Lower lobe of right lung (tissue), 2 donors: ENCODE data around the gene DNAJA2. TPM values are rescaled to one million over a fixed set of nuclear protein-coding genes. Genes with fewer than 3 reads are reported as not detected.

Experiments
- ATAC-seq, 2 donors: fragments of 200-7000 bp; cut with Tn5 transposase; one replicate each; pipeline ENCODE4 v1.9.1; 2020 to 2022; ENCODE audit warnings: mild to moderate bottlenecking in 2 of 2, moderate library complexity in 2 of 2
- DNase-seq: peaks from one replicate; pipeline ENCODE4 v3.0.0-alpha.2; 2020
- H3K27ac ChIP-seq: fragments of 200-600 bp; one replicate; pipeline ENCODE4 v1.8.0; 2022
- H3K27me3 ChIP-seq: fragments of 200-600 bp; one replicate; pipeline ENCODE4 v1.8.0; 2022; ENCODE audit warnings: low read depth
- H3K36me3 ChIP-seq: fragments of 200-600 bp; one replicate; pipeline ENCODE4 v1.8.0; 2022; ENCODE audit warnings: mild to moderate bottlenecking
- H3K4me1 ChIP-seq: fragments of 200-600 bp; one replicate; pipeline ENCODE4 v1.8.0; 2022
- H3K4me3 ChIP-seq: fragments of 200-600 bp; one replicate; pipeline ENCODE4 v1.8.0; 2022; ENCODE audit warnings: mild to moderate bottlenecking
- H3K9me3 ChIP-seq: fragments of 200-600 bp; one replicate; pipeline ENCODE4 v1.8.0; 2022
- intact Hi-C: fragments of 100-400 bp; cut with DNase I; formaldehyde crosslinking; loops from one replicate; pipeline ENCODE4 v1.11.0; 2022
- total RNA-seq: library from RNA; stranded (reverse); fragmentation: NEBNext Ultra II Directional; extraction: Animal tissue kit (Norgen Biotek cat#: 25700); gene quantifications from one replicate; pipeline ENCODE4 v1.2.1, GENCODE V29; 2021
- TF ChIP-seq, protein P1 (sequence below): fragments of 200-600 bp; IDR thresholded peaks from one replicate; pipeline ENCODE4 v1.8.0; 2022; ENCODE audit warnings: antibody characterized with exemption, mild to moderate bottlenecking
- donor health status: DM: no; HTN: yes; CAD: no; lungs with severe emphysema.

The DNAJA2 gene
- total RNA-seq, 1 donor from 2014 or later, result 53.1 TPM

DNA sequence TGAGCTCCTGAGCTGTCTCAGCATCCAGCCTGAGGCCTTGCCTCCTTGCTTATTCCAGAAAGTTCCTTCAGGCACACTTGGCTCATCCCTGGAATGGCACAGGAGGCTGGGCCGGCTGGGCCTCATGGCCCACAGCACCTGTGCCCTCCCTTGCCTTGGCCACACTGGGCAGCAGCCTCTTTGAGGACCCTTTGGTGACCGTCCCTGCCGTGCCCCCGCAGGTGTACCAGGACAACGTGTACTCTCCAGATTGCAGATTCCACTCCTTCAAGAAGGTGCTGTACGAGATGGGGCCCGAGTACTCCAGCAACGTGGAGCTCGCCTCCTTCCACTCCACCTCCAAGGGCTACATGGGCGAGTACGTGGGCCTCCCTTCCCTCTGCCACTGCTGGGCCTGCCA is 55.1 kb downstream of the DNAJA2 start:
- Histone ChIP-seq H3K4me1 (no peaks in the 10 kb centered on the region), H3K36me3 (peaks cover 3% of the 10 kb centered on the region), H3K9me3 (no peaks in the 10 kb centered on the region), H3K27me3 (no peaks in the 10 kb centered on the region), H3K27ac (no peak overlapping the region), H3K4me3 (no peak overlapping the region)
- TF ChIP-seq, protein P1, sequence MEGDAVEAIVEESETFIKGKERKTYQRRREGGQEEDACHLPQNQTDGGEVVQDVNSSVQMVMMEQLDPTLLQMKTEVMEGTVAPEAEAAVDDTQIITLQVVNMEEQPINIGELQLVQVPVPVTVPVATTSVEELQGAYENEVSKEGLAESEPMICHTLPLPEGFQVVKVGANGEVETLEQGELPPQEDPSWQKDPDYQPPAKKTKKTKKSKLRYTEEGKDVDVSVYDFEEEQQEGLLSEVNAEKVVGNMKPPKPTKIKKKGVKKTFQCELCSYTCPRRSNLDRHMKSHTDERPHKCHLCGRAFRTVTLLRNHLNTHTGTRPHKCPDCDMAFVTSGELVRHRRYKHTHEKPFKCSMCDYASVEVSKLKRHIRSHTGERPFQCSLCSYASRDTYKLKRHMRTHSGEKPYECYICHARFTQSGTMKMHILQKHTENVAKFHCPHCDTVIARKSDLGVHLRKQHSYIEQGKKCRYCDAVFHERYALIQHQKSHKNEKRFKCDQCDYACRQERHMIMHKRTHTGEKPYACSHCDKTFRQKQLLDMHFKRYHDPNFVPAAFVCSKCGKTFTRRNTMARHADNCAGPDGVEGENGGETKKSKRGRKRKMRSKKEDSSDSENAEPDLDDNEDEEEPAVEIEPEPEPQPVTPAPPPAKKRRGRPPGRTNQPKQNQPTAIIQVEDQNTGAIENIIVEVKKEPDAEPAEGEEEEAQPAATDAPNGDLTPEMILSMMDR, result no peak
- intact Hi-C loops, result no loop called here
- ATAC-seq (no peak), DNase-seq (no peak)

DNA sequence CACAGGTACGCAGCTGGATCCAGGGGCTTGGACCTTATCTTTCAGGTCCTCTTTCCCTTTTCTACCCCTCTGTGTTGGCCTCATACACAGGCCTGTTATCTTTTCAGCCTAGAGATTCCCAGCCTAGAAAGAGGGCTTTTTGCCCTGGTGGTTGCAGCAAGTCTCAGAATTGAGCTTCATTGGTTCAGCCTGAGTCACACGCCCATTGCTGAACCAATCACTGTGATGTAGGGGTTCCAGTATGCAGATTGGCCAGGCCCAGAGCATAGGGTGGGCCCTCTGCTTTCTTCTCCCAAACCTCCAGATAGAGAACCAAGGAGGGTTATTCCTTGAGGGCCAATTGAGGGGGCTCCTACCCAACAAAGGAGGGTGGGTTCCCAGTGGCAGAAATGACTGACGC is 56.5 kb downstream of the DNAJA2 start:
- H3K27me3 ChIP-seq, result no peaks in the 10 kb centered on the region
- no peak for ATAC-seq
- H3K4me1 ChIP-seq, result no peaks in the 10 kb centered on the region
- intact Hi-C loops, result no loop called here
- no peak overlapping the region for H3K27ac ChIP-seq
- no peaks in the 10 kb centered on the region for H3K36me3 ChIP-seq
- H3K4me3 ChIP-seq, result no peak overlapping the region
- H3K9me3 ChIP-seq, result no peaks in the 10 kb centered on the region
- DNase-seq, result no peak
- TF ChIP-seq, protein P1, result no peak

DNA sequence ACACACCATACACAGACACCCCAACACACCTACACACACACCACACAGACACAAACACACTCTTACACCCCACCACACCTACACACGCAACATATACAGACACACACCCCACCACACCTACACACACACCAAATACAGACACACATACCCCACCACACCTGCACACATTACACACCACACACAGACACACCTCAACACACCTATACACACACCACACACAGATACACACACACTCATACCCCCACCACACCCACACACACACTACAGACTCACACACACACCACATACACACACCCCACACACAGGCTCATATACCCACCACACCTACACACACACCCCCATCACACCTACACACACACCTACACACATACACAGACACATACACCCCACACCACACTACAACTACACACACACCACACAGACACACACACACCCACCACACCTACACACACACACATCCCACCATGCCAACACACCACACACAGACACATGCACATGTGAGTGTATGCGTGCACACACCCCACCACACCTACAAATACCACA is 57.9 kb downstream of the DNAJA2 start:
- no peak overlapping the region for H3K4me3 ChIP-seq
- H3K4me1 ChIP-seq, result no peaks in the 10 kb centered on the region
- no peak overlapping the region for H3K27ac ChIP-seq
- TF ChIP-seq, protein P1, result no peak
- H3K9me3 ChIP-seq, result no peaks in the 10 kb centered on the region
- no peak for DNase-seq
- intact Hi-C loops, result no loop called here
- H3K36me3 ChIP-seq, result no peaks in the 10 kb centered on the region
- H3K27me3 ChIP-seq, result no peaks in the 10 kb centered on the region
- no peak for ATAC-seq

DNA sequence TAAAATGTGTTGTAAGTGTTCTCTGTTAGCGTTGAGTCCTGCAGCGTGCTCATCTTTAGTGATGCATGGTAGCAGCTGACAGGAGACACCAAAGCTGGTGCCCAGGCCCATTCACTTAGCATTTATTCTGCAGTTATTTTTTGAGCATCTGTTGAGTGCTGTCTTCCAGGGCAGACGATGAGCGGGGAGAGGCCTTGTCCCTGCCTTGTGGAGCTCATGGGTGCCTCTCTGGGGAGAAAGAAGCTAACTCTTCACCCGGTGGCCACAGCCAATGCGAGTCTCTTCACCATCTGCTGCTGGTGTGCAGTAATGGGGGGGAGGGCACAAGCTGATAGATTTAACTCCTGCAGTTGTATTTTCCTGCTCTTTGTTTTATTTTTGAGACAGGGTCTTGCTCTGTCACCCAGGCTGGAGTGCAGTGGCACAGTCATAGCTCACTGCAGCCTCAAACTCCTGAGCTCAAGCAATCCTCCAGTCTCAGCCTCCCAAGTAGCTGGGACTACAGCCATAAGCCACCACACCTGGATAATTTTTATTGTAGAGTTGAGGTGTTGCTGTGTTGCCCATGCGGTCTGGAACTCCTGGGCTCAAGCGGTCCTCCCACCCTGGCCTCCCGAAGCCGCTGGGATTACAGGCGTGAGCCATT is 58.8 kb downstream of the DNAJA2 start:
- Histone ChIP-seq H3K4me1 (no peaks in the 10 kb centered on the region), H3K27ac (no peak overlapping the region), H3K27me3 (no peaks in the 10 kb centered on the region), H3K4me3 (no peak overlapping the region), H3K9me3 (no peaks in the 10 kb centered on the region), H3K36me3 (no peaks in the 10 kb centered on the region)
- DNase-seq, result no peak
- TF ChIP-seq, protein P1, result no peak
- ATAC-seq, result no peak
- intact Hi-C loops, result no loop called here

DNA sequence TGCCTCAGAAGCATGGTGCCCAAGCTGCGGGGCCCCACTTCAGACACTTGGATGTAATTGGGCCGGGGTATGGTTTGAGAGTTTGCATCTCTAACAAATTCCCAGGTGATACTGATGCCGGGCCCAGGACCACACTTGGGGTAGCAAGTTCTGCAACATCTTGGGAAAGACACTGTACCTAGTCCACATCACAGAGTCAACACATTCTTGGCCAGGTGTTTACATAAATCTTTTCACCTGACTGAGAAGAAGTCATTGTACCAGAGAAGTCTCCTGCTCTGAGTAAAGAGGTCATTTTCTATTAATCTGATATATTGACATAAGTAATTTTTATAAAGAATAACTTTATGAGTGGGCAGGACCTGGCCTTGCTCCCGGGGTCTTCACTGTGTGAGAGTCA is 61.8 kb downstream of the DNAJA2 start:
- intact Hi-C loops, result no loop called here
- DNase-seq (no peak), ATAC-seq (no peak)
- Histone ChIP-seq H3K9me3 (no peaks in the 10 kb centered on the region), H3K4me3 (no peak overlapping the region), H3K27me3 (no peaks in the 10 kb centered on the region), H3K27ac (no peak overlapping the region), H3K36me3 (no peaks in the 10 kb centered on the region), H3K4me1 (no peaks in the 10 kb centered on the region)
- TF ChIP-seq, protein P1, result no peak
